HEK293 (cell line): ENCODE measurements around the gene ROCK1.
A peak's percentile ranks its signal among the peaks of the same experiment; 100 is the strongest.

Source experiments
- ELK4 ChIP-seq: IDR thresholded peaks from 2 replicates; pipeline ENCODE4 v1.6.1; 2011; ENCODE audit warnings: mild to moderate bottlenecking, low read depth, low read length, borderline replicate concordance
- IKZF3 ChIP-seq: fragments of 450-650 bp; IDR thresholded peaks from 2 replicates; pipeline ENCODE4 v1.5.0; 2018; ENCODE audit warnings: missing biosample characterization, mild to moderate bottlenecking, missing genetic modification characterization, moderate library complexity
- KLF8 ChIP-seq: fragments of 450-650 bp; formaldehyde crosslinking; IDR thresholded peaks from 2 replicates; pipeline ENCODE4 v1.5.1; 2016; ENCODE audit warnings: missing biosample characterization, missing genetic modification characterization
- SP3 ChIP-seq: fragments of 450-650 bp; formaldehyde crosslinking; IDR thresholded peaks from 2 replicates; pipeline ENCODE4 v1.5.1; 2016; ENCODE audit warnings: missing biosample characterization, missing genetic modification characterization
- ZBTB20 ChIP-seq: fragments of 450-650 bp; formaldehyde crosslinking; IDR thresholded peaks from 2 replicates; pipeline ENCODE4 v1.5.1; 2016; ENCODE audit warnings: missing biosample characterization, missing genetic modification characterization
- ZBTB48 ChIP-seq: fragments of 450-650 bp; formaldehyde crosslinking; IDR thresholded peaks from 2 replicates; pipeline ENCODE4 v1.5.1; 2016; ENCODE audit warnings: missing biosample characterization, missing genetic modification characterization
- ZNF121 ChIP-seq: fragments of 450-650 bp; formaldehyde crosslinking; IDR thresholded peaks from 2 replicates; pipeline ENCODE4 v1.5.1; 2016; ENCODE audit warnings: missing biosample characterization, missing genetic modification characterization
- ZNF132 ChIP-seq: fragments of 450-650 bp; formaldehyde crosslinking; IDR thresholded peaks from 2 replicates; pipeline ENCODE4 v1.5.1; 2017; ENCODE audit warnings: missing biosample characterization, missing genetic modification characterization, borderline replicate concordance
- ZNF174 ChIP-seq: fragments of 450-650 bp; formaldehyde crosslinking; IDR thresholded peaks from 2 replicates; pipeline ENCODE4 v1.5.0; 2017; ENCODE audit warnings: missing biosample characterization, mild to moderate bottlenecking, missing genetic modification characterization
- ZNF221 ChIP-seq: fragments of 450-650 bp; formaldehyde crosslinking; IDR thresholded peaks from 2 replicates; pipeline ENCODE4 v1.5.1; 2017; ENCODE audit warnings: missing biosample characterization, missing genetic modification characterization, borderline replicate concordance
- ZNF24 ChIP-seq: fragments of 450-650 bp; formaldehyde crosslinking; IDR thresholded peaks from 2 replicates; pipeline ENCODE4 v1.5.1; 2016; ENCODE audit warnings: missing biosample characterization, missing genetic modification characterization
- ZNF292 ChIP-seq: fragments of 450-650 bp; formaldehyde crosslinking; IDR thresholded peaks from 2 replicates; pipeline ENCODE4 v1.5.1; 2016; ENCODE audit warnings: low read depth, missing biosample characterization, missing genetic modification characterization, borderline replicate concordance
- ZNF311 ChIP-seq: fragments of 450-650 bp; formaldehyde crosslinking; IDR thresholded peaks from 2 replicates; pipeline ENCODE4 v1.5.1; 2017; ENCODE audit warnings: missing biosample characterization, missing genetic modification characterization, borderline replicate concordance
- ZNF324 ChIP-seq: fragments of 450-650 bp; formaldehyde crosslinking; IDR thresholded peaks from 2 replicates; pipeline ENCODE4 v1.5.1; 2016; ENCODE audit warnings: missing biosample characterization, missing genetic modification characterization
- ZNF362 ChIP-seq: fragments of 450-650 bp; formaldehyde crosslinking; IDR thresholded peaks from 2 replicates; pipeline ENCODE4 v1.5.1; 2016; ENCODE audit warnings: missing biosample characterization, missing genetic modification characterization
- ZNF473 ChIP-seq: fragments of 450-650 bp; formaldehyde crosslinking; IDR thresholded peaks from 2 replicates; pipeline ENCODE4 v1.5.1; 2017; ENCODE audit warnings: missing biosample characterization, missing genetic modification characterization
- ZNF501 ChIP-seq: fragments of 450-650 bp; formaldehyde crosslinking; IDR thresholded peaks from 2 replicates; pipeline ENCODE4 v1.5.1; 2016; ENCODE audit warnings: missing biosample characterization, missing genetic modification characterization
- ZNF514 ChIP-seq: fragments of 450-650 bp; formaldehyde crosslinking; IDR thresholded peaks from 2 replicates; pipeline ENCODE4 v1.5.1; 2016; ENCODE audit warnings: missing biosample characterization, missing genetic modification characterization
- ZNF544 ChIP-seq: fragments of 450-650 bp; formaldehyde crosslinking; IDR thresholded peaks from 2 replicates; pipeline ENCODE4 v1.5.0; 2017; ENCODE audit warnings: missing biosample characterization, missing genetic modification characterization
- ZNF561 ChIP-seq: fragments of 450-650 bp; IDR thresholded peaks from 2 replicates; pipeline ENCODE4 v1.5.1; 2018; ENCODE audit warnings: missing biosample characterization, missing genetic modification characterization, borderline replicate concordance
- ZNF600 ChIP-seq: fragments of 450-650 bp; formaldehyde crosslinking; IDR thresholded peaks from 2 replicates; pipeline ENCODE4 v1.5.1; 2016; ENCODE audit warnings: missing biosample characterization, missing genetic modification characterization
- ZNF621 ChIP-seq: fragments of 450-650 bp; formaldehyde crosslinking; IDR thresholded peaks from 2 replicates; pipeline ENCODE4 v1.5.1; 2017; ENCODE audit warnings: missing biosample characterization, missing genetic modification characterization
- ZNF654 ChIP-seq: fragments of 450-650 bp; formaldehyde crosslinking; IDR thresholded peaks from 2 replicates; pipeline ENCODE4 v1.5.1; 2016; ENCODE audit warnings: low read depth, missing biosample characterization, missing genetic modification characterization
- ZNF670 ChIP-seq: fragments of 450-650 bp; formaldehyde crosslinking; IDR thresholded peaks from 2 replicates; pipeline ENCODE4 v1.5.1; 2016; ENCODE audit warnings: missing biosample characterization, missing genetic modification characterization, low read depth
- ZNF76 ChIP-seq: fragments of 450-650 bp; formaldehyde crosslinking; IDR thresholded peaks from 2 replicates; pipeline ENCODE4; 2016; ENCODE audit warnings: low read depth, missing biosample characterization, missing genetic modification characterization, borderline replicate concordance
- ZNF791 ChIP-seq: fragments of 450-650 bp; formaldehyde crosslinking; IDR thresholded peaks from 2 replicates; pipeline ENCODE4 v1.5.1; 2016; ENCODE audit warnings: missing biosample characterization, missing genetic modification characterization
- ZNF843 ChIP-seq: fragments of 450-650 bp; formaldehyde crosslinking; IDR thresholded peaks from 2 replicates; pipeline ENCODE4 v1.5.1; 2016; ENCODE audit warnings: missing biosample characterization, missing genetic modification characterization
- TF ChIP-seq, protein P1 (sequence below): fragments of 450-650 bp; formaldehyde crosslinking; IDR thresholded peaks from 2 replicates; pipeline ENCODE4 v1.5.1; 2017; ENCODE audit warnings: missing biosample characterization, missing genetic modification characterization
- TF ChIP-seq, protein P2 (sequence below): fragments of 450-650 bp; formaldehyde crosslinking; IDR thresholded peaks from 2 replicates; pipeline ENCODE4 v1.5.1; 2016; ENCODE audit warnings: missing biosample characterization, missing genetic modification characterization
- TF ChIP-seq, protein P3 (sequence below): fragments of 450-650 bp; formaldehyde crosslinking; IDR thresholded peaks from 2 replicates; pipeline ENCODE4 v1.5.1; 2017; ENCODE audit warnings: missing biosample characterization, missing genetic modification characterization
- TF ChIP-seq, protein P4 (sequence below): fragments of 450-650 bp; formaldehyde crosslinking; IDR thresholded peaks from 2 replicates; pipeline ENCODE4 v1.5.1; 2016; ENCODE audit warnings: missing biosample characterization, missing genetic modification characterization

Gene ROCK1

DNA sequence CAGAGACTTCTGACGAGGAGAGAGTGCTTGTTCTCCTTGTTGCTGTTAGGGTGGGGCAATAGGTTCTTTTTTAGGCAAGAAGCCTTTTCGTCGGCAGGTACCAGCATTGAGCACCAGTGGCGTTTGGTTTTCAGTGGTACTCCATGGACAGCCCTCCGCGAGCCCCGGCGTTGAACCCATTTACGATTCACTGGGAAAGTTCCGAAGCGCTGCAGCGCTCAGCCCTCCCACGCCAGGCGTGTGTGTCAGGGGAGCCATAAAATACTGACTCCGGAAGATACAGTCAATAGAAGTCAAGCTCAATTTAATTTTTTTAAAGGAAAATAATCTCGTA is 494 bp upstream of the ROCK1 start (continued):
- TF ChIP-seq ZNF362 (tag by site-specific recombination) (no peak), ZNF600 (tag by site-specific recombination) (peak; percentile 70), ZNF544 (tag by site-specific recombination) (no peak), ZNF132 (no peak), SP3 (tag by site-specific recombination) (0 out of 2 replicates have a peak, but pooled peaks have one; percentile 19), ZNF791 (tag by site-specific recombination) (no peak), IKZF3 (tag by site-specific recombination) (no peak), ZNF561 (tag by site-specific recombination) (no peak), ZBTB20 (tag by site-specific recombination) (peak; percentile 66), ZNF514 (tag by site-specific recombination) (no peak), ZNF221 (no peak), ZNF121 (tag by site-specific recombination) (no peak), KLF8 (no peak; the same call in 1 of the 2 replicates), ZNF24 (no peak), ZNF501 (tag by site-specific recombination) (peak; percentile 49; the same call in 1 of the 2 replicates), ZNF473 (tag by site-specific recombination) (no peak), ZNF670 (tag by site-specific recombination) (no peak), ZNF324 (tag by site-specific recombination) (no peak), ELK4 (no peak), ZNF292 (tag by site-specific recombination) (no peak), ZNF174 (no peak), ZNF843 (tag by site-specific recombination) (no peak; the same call in 1 of the 2 replicates), ZBTB48 (no peak), ZNF621 (tag by site-specific recombination) (no peak), ZNF311 (tag by site-specific recombination) (no peak), ZNF76 (tag by site-specific recombination) (no peak), ZNF654 (tag by site-specific recombination) (no peak)
- TF ChIP-seq, protein P1, sequence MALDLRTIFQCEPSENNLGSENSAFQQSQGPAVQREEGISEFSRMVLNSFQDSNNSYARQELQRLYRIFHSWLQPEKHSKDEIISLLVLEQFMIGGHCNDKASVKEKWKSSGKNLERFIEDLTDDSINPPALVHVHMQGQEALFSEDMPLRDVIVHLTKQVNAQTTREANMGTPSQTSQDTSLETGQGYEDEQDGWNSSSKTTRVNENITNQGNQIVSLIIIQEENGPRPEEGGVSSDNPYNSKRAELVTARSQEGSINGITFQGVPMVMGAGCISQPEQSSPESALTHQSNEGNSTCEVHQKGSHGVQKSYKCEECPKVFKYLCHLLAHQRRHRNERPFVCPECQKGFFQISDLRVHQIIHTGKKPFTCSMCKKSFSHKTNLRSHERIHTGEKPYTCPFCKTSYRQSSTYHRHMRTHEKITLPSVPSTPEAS (tag by site-specific recombination), result no peak
- TF ChIP-seq, protein P2, sequence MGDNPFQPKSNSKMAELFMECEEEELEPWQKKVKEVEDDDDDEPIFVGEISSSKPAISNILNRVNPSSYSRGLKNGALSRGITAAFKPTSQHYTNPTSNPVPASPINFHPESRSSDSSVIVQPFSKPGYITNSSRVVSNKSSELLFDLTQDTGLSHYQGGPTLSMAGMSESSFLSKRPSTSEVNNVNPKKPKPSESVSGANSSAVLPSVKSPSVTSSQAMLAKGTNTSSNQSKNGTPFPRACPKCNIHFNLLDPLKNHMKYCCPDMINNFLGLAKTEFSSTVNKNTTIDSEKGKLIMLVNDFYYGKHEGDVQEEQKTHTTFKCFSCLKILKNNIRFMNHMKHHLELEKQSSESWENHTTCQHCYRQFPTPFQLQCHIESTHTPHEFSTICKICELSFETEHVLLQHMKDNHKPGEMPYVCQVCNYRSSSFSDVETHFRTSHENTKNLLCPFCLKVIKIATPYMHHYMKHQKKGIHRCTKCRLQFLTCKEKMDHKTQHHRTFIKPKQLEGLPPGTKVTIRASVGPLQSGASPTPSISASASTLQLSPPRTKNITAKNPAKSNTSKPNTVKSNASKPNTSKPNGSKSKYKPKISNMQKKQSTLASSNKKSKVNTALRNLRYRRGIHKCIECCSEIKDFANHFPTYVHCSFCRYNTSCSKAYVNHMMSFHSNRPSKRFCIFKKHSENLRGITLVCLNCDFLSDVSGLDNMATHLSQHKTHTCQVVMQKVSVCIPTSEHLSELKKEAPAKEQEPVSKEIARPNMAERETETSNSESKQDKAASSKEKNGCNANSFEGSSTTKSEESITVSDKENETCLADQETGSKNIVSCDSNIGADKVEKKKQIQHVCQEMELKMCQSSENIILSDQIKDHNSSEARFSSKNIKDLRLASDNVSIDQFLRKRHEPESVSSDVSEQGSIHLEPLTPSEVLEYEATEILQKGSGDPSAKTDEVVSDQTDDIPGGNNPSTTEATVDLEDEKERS, result no peak
- TF ChIP-seq, protein P3, sequence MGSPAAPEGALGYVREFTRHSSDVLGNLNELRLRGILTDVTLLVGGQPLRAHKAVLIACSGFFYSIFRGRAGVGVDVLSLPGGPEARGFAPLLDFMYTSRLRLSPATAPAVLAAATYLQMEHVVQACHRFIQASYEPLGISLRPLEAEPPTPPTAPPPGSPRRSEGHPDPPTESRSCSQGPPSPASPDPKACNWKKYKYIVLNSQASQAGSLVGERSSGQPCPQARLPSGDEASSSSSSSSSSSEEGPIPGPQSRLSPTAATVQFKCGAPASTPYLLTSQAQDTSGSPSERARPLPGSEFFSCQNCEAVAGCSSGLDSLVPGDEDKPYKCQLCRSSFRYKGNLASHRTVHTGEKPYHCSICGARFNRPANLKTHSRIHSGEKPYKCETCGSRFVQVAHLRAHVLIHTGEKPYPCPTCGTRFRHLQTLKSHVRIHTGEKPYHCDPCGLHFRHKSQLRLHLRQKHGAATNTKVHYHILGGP (tag by site-specific recombination), result no peak
- TF ChIP-seq, protein P4, sequence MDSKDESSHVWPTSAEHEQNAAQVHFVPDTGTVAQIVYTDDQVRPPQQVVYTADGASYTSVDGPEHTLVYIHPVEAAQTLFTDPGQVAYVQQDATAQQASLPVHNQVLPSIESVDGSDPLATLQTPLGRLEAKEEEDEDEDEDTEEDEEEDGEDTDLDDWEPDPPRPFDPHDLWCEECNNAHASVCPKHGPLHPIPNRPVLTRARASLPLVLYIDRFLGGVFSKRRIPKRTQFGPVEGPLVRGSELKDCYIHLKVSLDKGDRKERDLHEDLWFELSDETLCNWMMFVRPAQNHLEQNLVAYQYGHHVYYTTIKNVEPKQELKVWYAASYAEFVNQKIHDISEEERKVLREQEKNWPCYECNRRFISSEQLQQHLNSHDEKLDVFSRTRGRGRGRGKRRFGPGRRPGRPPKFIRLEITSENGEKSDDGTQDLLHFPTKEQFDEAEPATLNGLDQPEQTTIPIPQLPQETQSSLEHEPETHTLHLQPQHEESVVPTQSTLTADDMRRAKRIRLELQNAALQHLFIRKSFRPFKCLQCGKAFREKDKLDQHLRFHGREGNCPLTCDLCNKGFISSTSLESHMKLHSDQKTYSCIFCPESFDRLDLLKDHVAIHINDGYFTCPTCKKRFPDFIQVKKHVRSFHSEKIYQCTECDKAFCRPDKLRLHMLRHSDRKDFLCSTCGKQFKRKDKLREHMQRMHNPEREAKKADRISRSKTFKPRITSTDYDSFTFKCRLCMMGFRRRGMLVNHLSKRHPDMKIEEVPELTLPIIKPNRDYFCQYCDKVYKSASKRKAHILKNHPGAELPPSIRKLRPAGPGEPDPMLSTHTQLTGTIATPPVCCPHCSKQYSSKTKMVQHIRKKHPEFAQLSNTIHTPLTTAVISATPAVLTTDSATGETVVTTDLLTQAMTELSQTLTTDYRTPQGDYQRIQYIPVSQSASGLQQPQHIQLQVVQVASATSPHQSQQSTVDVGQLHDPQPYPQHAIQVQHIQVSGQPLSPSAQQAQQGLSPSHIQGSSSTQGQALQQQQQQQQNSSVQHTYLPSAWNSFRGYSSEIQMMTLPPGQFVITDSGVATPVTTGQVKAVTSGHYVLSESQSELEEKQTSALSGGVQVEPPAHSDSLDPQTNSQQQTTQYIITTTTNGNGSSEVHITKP, result peak; percentile 24; the same call in 1 of the 2 replicates
